DND-41 (cell line): Measurements from ENCODE around the gene NT5C1A.

Experiments
- ATAC-seq: fragments of 200-7000 bp; cut with Tn5 transposase; 3 replicates; pipeline ENCODE4 v1.9.1; 2021; ENCODE audit warnings: low read depth; ENCODE audit not compliant: insufficient read depth
- DNase-seq: peaks from one replicate; pipeline ENCODE4 v3.0.0-alpha.2; 2020
- H2AFZ ChIP-seq: 2 replicates; pipeline ENCODE4 v1.6.0; 2012; ENCODE audit warnings: low read depth, low read length
- H3K27ac ChIP-seq: 2 replicates; pipeline ENCODE4 v1.5.1; 2012; ENCODE audit warnings: low read length, inconsistent platforms
- H3K27me3 ChIP-seq: fragments of 200-600 bp; sonication (generic); 2 replicates; pipeline ENCODE4 v1.6.0; 2012; ENCODE audit warnings: low read length, mild to moderate bottlenecking, inconsistent platforms; ENCODE audit not compliant: insufficient read depth, poor library complexity
- H3K36me3 ChIP-seq: 2 replicates; pipeline ENCODE4 v1.5.1; 2012; ENCODE audit warnings: low read length, inconsistent platforms; ENCODE audit not compliant: insufficient read depth
- H3K4me1 ChIP-seq: 2 replicates; pipeline ENCODE4 v1.5.1; 2012; ENCODE audit warnings: mild to moderate bottlenecking, low read length; ENCODE audit not compliant: insufficient read depth
- H3K4me2 ChIP-seq: 2 replicates; pipeline ENCODE4 v1.6.0; 2012; ENCODE audit warnings: mild to moderate bottlenecking, moderate library complexity, low read length, inconsistent platforms; ENCODE audit not compliant: insufficient read depth
- H3K4me3 ChIP-seq, 2 experiments: fragments of 200-600 bp in 1 of 2; shearing (Covaris generic) in 1 of 2; 2 replicates each; pipeline ENCODE4 v1.5.1; 2012 to 2016; ENCODE audit warnings: inconsistent platforms in 2 of 2, low read length in 2 of 2, mild to moderate bottlenecking in 2 of 2, low read depth in 1 of 2, moderate library complexity in 1 of 2
- H3K79me2 ChIP-seq: 2 replicates; pipeline ENCODE4 v1.6.0; 2012; ENCODE audit warnings: low read length, inconsistent platforms; ENCODE audit not compliant: insufficient read depth
- H3K9ac ChIP-seq: 2 replicates; pipeline ENCODE4 v1.6.0; 2012; ENCODE audit warnings: low read depth, mild to moderate bottlenecking, inconsistent platforms, low read length, moderate library complexity
- H3K9me3 ChIP-seq: 2 replicates; pipeline ENCODE4 v1.5.1; 2012; ENCODE audit warnings: low read length, moderate library complexity, mild to moderate bottlenecking, inconsistent platforms; ENCODE audit not compliant: insufficient read depth, severe bottlenecking
- H4K20me1 ChIP-seq: 2 replicates; pipeline ENCODE4 v1.6.0; 2012; ENCODE audit warnings: low read length; ENCODE audit not compliant: insufficient read depth
- CTCF ChIP-seq: IDR thresholded peaks from 2 replicates; pipeline ENCODE4 v1.5.1; 2012; ENCODE audit warnings: borderline replicate concordance, low read length, moderate library complexity, mild to moderate bottlenecking; ENCODE audit not compliant: poor library complexity, severe bottlenecking; ENCODE audit errors: extremely low read depth
- EZH2 ChIP-seq: IDR thresholded peaks from 3 replicates; pipeline ENCODE4 v1.6.1; 2012; ENCODE audit warnings: borderline replicate concordance, low read depth, mild to moderate bottlenecking, moderate library complexity, low read length, inconsistent platforms; ENCODE audit not compliant: severe bottlenecking

NT5C1A gene

DNA sequence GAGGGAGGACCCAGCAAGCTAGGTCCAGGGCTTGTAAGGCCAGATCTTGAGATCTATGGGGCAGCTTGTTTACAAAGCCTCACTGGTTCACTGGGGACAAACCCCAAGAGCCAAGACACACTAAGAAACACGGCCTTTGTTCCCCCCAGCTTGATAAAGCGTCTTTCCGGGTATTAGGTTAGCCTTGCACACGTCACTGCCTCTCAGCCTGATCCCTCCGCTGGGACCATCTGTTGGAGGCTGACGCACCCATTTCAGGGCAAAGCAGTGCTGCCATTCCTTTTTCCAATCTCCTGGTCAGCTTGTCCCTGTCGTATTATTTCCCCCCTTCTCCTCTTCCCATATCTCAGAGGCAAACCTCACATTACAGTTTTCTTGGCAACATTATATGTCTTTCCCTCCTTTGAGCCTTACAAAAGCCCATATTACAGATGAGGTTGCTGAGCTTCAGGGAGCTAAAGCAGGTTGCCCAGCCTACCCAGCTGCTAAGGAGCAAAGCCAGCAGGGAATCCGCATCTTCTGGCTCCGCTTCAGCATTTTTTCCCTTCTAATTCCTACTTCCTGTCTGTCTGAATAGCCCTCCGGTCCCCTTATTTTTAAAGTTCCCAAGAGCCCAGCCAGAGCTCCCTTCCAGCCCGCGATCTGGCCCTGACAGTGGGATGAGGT is 36.6 kb downstream of the NT5C1A start:
- Histone ChIP-seq H3K27ac (no peak overlapping the region), H3K4me2 (no peak overlapping the region), H3K4me3 (no peak overlapping the region), H3K4me1 (no peaks in the 10 kb centered on the region), H3K79me2 (no peaks in the 10 kb centered on the region), H3K36me3 (no peaks in the 10 kb centered on the region), H3K9me3 (no peaks in the 10 kb centered on the region), H3K27me3 (peaks cover 9% of the 10 kb centered on the region), H4K20me1 (no peaks in the 10 kb centered on the region), H2AFZ (no peak overlapping the region), H3K9ac (no peak overlapping the region)
- DNase-seq: no peak
- TF ChIP-seq CTCF: no peak
- no peak for TF ChIP-seq EZH2
- ATAC-seq: no peak

DNA sequence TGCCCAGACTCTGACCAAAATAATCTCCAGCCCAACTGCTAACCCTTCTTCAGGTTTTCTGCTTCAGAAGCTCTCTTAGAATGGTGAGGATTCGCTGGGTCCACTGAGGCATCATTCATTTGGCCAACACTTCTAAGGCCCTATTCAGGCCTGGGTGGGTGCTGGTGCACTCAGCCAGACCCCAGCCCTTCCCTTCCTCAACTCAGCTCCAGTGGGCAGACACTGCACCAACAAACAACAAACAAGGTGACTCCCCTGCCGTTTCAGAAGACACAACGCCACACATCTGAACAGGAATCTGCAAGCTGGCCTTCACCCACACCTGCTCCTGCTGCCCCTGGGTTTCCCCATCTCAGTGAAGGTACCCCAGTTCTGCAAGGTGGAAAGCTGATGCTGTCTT is 38.5 kb downstream of the NT5C1A start:
- Histone ChIP-seq H3K79me2 (no peaks in the 10 kb centered on the region), H3K36me3 (no peaks in the 10 kb centered on the region), H3K4me1 (no peaks in the 10 kb centered on the region), H4K20me1 (no peaks in the 10 kb centered on the region), H3K9ac (no peak overlapping the region), H3K27me3 (peaks cover 16% of the 10 kb centered on the region), H3K4me2 (no peak overlapping the region), H3K4me3 (no peak overlapping the region), H3K27ac (no peak overlapping the region), H3K9me3 (no peaks in the 10 kb centered on the region), H2AFZ (no peak overlapping the region)
- TF ChIP-seq CTCF (no peak), EZH2 (no peak)
- DNase-seq (no peak), ATAC-seq (no peak)

DNA sequence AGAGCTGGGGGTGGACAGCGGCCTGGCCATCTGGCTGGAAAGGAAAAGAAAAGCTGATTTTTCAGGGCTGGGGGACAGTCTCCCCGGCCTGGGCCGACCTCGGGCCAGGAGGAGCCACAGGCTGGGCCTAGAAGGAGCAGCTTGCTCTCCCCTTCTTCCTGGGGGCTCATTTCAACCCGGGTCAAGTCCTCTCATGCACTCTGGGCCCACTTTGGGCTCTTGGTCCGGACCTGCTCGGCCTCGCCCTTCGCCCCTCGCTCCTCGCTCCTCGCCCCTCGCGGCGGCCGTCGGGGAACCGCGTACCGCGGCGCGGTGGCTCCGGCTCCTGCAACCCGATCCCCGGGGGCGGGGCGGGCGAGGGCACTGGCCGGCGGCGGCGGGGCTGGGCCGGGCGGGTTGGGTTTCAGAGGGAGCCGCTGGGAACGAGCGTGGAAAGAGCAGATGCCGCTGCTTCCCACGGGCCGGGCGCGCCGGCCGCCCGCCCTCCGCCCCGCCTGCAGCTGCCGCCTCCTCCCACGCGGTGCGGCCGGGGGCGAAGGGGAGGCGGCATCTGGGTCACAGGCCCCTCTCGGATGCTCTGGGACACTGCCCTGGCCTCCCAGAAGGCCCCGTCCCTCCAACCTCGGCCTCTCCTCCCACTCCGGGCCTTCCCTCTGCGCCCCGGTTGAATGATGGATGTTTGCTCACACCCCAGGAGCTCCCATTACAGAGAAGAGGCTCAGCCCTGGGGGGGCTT is 39.1 kb downstream of the NT5C1A start:
- Histone ChIP-seq H3K36me3 (no peaks in the 10 kb centered on the region), H3K9me3 (no peaks in the 10 kb centered on the region), H3K4me2 (no peak overlapping the region), H3K79me2 (no peaks in the 10 kb centered on the region), H3K9ac (no peak overlapping the region), H3K4me1 (no peaks in the 10 kb centered on the region), H2AFZ (no peak overlapping the region), H3K4me3 (no peak overlapping the region), H3K27ac (no peak overlapping the region), H3K27me3 (peaks cover 16% of the 10 kb centered on the region), H4K20me1 (no peaks in the 10 kb centered on the region)
- ATAC-seq: no peak
- no peak for TF ChIP-seq CTCF
- TF ChIP-seq EZH2: no peak
- no peak for DNase-seq
